ENCODE data around the gene DCDC2. TPM values are rescaled to one million over a fixed set of nuclear protein-coding genes. Genes with fewer than 3 reads are reported as not detected.

Gene DCDC2
- total RNA-seq, 1 experiment from 2014 or later = 1.8 TPM

DNA sequence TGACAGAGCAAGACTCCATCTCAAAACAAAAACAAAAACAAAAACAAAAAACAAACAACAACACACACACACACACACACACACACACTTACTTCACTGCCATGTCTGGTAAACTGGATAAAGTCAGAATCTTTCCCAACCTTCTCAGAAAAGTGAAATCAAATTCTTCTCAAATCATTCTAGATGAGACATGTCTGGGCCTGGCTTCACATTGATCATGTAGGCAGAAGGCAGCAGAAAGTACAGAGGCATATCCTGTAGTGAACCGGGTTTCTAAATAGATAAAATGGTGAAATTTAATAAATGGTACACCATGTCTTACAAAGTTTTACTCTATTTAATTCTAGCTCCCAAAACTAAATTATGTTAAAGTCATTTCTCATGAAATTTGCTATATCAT is 30.0 kb upstream of the DCDC2 start:
- Mint-ChIP-seq H3K4me1 (no peaks in the 10 kb centered on the region), H3K36me3 (peaks cover 3% of the 10 kb centered on the region; the same call in 1 of the 2 replicates), H3K4me3 (no peak overlapping the region), H3K9me3 (no peaks in the 10 kb centered on the region; the same call in 1 of the 2 replicates), H3K27me3 (ENCODE audit: low read depth) (no peaks in the 10 kb centered on the region), H3K27ac (no peak overlapping the region)
- DNase-seq (ENCODE audit: low spot score) (no peak), ATAC-seq (no peak)
- ChIA-PET POLR2A (no interaction called here), CTCF (interaction anchor here (2.3 to 2.8 kb wide), 2 partner anchors 28 to 105 kb away, joined by 14 to 56 read pairs; no protein-coding TSS in a partner anchor)
- TF ChIP-seq, protein P1, sequence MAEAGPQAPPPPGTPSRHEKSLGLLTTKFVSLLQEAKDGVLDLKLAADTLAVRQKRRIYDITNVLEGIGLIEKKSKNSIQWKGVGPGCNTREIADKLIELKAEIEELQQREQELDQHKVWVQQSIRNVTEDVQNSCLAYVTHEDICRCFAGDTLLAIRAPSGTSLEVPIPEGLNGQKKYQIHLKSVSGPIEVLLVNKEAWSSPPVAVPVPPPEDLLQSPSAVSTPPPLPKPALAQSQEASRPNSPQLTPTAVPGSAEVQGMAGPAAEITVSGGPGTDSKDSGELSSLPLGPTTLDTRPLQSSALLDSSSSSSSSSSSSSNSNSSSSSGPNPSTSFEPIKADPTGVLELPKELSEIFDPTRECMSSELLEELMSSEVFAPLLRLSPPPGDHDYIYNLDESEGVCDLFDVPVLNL (CRISPR knock-in tag; IDR thresholded peaks at IDR 0.05; ENCODE audit: borderline replicate concordance, low read depth) = no peak
- TF ChIP-seq, protein P2, sequence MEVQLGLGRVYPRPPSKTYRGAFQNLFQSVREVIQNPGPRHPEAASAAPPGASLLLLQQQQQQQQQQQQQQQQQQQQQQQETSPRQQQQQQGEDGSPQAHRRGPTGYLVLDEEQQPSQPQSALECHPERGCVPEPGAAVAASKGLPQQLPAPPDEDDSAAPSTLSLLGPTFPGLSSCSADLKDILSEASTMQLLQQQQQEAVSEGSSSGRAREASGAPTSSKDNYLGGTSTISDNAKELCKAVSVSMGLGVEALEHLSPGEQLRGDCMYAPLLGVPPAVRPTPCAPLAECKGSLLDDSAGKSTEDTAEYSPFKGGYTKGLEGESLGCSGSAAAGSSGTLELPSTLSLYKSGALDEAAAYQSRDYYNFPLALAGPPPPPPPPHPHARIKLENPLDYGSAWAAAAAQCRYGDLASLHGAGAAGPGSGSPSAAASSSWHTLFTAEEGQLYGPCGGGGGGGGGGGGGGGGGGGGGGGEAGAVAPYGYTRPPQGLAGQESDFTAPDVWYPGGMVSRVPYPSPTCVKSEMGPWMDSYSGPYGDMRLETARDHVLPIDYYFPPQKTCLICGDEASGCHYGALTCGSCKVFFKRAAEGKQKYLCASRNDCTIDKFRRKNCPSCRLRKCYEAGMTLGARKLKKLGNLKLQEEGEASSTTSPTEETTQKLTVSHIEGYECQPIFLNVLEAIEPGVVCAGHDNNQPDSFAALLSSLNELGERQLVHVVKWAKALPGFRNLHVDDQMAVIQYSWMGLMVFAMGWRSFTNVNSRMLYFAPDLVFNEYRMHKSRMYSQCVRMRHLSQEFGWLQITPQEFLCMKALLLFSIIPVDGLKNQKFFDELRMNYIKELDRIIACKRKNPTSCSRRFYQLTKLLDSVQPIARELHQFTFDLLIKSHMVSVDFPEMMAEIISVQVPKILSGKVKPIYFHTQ (CRISPR knock-in tag; IDR thresholded peaks at IDR 0.05) = no peak
- TF ChIP-seq, protein P3, sequence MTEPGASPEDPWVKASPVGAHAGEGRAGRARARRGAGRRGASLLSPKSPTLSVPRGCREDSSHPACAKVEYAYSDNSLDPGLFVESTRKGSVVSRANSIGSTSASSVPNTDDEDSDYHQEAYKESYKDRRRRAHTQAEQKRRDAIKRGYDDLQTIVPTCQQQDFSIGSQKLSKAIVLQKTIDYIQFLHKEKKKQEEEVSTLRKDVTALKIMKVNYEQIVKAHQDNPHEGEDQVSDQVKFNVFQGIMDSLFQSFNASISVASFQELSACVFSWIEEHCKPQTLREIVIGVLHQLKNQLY (CRISPR knock-in tag; IDR thresholded peaks at IDR 0.05) = no peak
- TF ChIP-seq ZNF219 (CRISPR knock-in tag; IDR thresholded peaks at IDR 0.05; ENCODE audit: borderline replicate concordance) = no peak
- TF ChIP-seq, protein P4, sequence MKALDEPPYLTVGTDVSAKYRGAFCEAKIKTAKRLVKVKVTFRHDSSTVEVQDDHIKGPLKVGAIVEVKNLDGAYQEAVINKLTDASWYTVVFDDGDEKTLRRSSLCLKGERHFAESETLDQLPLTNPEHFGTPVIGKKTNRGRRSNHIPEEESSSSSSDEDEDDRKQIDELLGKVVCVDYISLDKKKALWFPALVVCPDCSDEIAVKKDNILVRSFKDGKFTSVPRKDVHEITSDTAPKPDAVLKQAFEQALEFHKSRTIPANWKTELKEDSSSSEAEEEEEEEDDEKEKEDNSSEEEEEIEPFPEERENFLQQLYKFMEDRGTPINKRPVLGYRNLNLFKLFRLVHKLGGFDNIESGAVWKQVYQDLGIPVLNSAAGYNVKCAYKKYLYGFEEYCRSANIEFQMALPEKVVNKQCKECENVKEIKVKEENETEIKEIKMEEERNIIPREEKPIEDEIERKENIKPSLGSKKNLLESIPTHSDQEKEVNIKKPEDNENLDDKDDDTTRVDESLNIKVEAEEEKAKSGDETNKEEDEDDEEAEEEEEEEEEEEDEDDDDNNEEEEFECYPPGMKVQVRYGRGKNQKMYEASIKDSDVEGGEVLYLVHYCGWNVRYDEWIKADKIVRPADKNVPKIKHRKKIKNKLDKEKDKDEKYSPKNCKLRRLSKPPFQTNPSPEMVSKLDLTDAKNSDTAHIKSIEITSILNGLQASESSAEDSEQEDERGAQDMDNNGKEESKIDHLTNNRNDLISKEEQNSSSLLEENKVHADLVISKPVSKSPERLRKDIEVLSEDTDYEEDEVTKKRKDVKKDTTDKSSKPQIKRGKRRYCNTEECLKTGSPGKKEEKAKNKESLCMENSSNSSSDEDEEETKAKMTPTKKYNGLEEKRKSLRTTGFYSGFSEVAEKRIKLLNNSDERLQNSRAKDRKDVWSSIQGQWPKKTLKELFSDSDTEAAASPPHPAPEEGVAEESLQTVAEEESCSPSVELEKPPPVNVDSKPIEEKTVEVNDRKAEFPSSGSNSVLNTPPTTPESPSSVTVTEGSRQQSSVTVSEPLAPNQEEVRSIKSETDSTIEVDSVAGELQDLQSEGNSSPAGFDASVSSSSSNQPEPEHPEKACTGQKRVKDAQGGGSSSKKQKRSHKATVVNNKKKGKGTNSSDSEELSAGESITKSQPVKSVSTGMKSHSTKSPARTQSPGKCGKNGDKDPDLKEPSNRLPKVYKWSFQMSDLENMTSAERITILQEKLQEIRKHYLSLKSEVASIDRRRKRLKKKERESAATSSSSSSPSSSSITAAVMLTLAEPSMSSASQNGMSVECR (CRISPR knock-in tag; IDR thresholded peaks at IDR 0.05; ENCODE audit: borderline replicate concordance) = no peak
- no peak for TF ChIP-seq FOXP1 (CRISPR knock-in tag; IDR thresholded peaks at IDR 0.05; ENCODE audit: borderline replicate concordance)
- no peak for TF ChIP-seq JUN (CRISPR knock-in tag; IDR thresholded peaks at IDR 0.05)
- TF ChIP-seq, protein P5, sequence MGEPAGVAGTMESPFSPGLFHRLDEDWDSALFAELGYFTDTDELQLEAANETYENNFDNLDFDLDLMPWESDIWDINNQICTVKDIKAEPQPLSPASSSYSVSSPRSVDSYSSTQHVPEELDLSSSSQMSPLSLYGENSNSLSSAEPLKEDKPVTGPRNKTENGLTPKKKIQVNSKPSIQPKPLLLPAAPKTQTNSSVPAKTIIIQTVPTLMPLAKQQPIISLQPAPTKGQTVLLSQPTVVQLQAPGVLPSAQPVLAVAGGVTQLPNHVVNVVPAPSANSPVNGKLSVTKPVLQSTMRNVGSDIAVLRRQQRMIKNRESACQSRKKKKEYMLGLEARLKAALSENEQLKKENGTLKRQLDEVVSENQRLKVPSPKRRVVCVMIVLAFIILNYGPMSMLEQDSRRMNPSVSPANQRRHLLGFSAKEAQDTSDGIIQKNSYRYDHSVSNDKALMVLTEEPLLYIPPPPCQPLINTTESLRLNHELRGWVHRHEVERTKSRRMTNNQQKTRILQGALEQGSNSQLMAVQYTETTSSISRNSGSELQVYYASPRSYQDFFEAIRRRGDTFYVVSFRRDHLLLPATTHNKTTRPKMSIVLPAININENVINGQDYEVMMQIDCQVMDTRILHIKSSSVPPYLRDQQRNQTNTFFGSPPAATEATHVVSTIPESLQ (CRISPR knock-in tag; IDR thresholded peaks at IDR 0.05) = no peak
- TF ChIP-seq, protein P6, sequence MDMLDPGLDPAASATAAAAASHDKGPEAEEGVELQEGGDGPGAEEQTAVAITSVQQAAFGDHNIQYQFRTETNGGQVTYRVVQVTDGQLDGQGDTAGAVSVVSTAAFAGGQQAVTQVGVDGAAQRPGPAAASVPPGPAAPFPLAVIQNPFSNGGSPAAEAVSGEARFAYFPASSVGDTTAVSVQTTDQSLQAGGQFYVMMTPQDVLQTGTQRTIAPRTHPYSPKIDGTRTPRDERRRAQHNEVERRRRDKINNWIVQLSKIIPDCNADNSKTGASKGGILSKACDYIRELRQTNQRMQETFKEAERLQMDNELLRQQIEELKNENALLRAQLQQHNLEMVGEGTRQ (CRISPR knock-in tag; IDR thresholded peaks at IDR 0.05) = no peak
- no peak for TF ChIP-seq ZNF232 (CRISPR knock-in tag; IDR thresholded peaks at IDR 0.05)
- no peak for TF ChIP-seq NR3C1 (CRISPR knock-in tag; conservative IDR thresholded peaks at IDR 0.05; ENCODE audit: low read depth)
- TF ChIP-seq, protein P7, sequence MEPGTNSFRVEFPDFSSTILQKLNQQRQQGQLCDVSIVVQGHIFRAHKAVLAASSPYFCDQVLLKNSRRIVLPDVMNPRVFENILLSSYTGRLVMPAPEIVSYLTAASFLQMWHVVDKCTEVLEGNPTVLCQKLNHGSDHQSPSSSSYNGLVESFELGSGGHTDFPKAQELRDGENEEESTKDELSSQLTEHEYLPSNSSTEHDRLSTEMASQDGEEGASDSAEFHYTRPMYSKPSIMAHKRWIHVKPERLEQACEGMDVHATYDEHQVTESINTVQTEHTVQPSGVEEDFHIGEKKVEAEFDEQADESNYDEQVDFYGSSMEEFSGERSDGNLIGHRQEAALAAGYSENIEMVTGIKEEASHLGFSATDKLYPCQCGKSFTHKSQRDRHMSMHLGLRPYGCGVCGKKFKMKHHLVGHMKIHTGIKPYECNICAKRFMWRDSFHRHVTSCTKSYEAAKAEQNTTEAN (CRISPR knock-in tag; IDR thresholded peaks at IDR 0.05) = no peak
- no peak for TF ChIP-seq SMAD3 (CRISPR knock-in tag; IDR thresholded peaks at IDR 0.05; ENCODE audit: borderline replicate concordance)
- TF ChIP-seq, protein P8, sequence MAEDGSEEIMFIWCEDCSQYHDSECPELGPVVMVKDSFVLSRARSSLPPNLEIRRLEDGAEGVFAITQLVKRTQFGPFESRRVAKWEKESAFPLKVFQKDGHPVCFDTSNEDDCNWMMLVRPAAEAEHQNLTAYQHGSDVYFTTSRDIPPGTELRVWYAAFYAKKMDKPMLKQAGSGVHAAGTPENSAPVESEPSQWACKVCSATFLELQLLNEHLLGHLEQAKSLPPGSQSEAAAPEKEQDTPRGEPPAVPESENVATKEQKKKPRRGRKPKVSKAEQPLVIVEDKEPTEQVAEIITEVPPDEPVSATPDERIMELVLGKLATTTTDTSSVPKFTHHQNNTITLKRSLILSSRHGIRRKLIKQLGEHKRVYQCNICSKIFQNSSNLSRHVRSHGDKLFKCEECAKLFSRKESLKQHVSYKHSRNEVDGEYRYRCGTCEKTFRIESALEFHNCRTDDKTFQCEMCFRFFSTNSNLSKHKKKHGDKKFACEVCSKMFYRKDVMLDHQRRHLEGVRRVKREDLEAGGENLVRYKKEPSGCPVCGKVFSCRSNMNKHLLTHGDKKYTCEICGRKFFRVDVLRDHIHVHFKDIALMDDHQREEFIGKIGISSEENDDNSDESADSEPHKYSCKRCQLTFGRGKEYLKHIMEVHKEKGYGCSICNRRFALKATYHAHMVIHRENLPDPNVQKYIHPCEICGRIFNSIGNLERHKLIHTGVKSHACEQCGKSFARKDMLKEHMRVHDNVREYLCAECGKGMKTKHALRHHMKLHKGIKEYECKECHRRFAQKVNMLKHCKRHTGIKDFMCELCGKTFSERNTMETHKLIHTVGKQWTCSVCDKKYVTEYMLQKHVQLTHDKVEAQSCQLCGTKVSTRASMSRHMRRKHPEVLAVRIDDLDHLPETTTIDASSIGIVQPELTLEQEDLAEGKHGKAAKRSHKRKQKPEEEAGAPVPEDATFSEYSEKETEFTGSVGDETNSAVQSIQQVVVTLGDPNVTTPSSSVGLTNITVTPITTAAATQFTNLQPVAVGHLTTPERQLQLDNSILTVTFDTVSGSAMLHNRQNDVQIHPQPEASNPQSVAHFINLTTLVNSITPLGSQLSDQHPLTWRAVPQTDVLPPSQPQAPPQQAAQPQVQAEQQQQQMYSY (CRISPR knock-in tag; IDR thresholded peaks at IDR 0.05) = no peak
- no peak for TF ChIP-seq RORB (CRISPR knock-in tag; IDR thresholded peaks at IDR 0.05)
- TF ChIP-seq, protein P9, sequence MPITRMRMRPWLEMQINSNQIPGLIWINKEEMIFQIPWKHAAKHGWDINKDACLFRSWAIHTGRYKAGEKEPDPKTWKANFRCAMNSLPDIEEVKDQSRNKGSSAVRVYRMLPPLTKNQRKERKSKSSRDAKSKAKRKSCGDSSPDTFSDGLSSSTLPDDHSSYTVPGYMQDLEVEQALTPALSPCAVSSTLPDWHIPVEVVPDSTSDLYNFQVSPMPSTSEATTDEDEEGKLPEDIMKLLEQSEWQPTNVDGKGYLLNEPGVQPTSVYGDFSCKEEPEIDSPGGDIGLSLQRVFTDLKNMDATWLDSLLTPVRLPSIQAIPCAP (CRISPR knock-in tag; IDR thresholded peaks at IDR 0.05) = no peak
- TF ChIP-seq, protein P10, sequence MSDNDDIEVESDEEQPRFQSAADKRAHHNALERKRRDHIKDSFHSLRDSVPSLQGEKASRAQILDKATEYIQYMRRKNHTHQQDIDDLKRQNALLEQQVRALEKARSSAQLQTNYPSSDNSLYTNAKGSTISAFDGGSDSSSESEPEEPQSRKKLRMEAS (CRISPR knock-in tag; IDR thresholded peaks at IDR 0.05) = no peak
